Peyer's patch (tissue), 4 donors: ENCODE data around the gene VPS26C.

Source experiments
- POLR2A ChIP-seq, 2 donors: fragments of 450-650 bp; IDR thresholded peaks; one replicate each; pipeline ENCODE4 v1.5.1; 2017; ENCODE audit warnings: antibody characterized with exemption in 2 of 2, mild to moderate bottlenecking in 2 of 2, moderate library complexity in 2 of 2
- TF ChIP-seq, protein P1 (sequence below), 6 experiments: fragments of 450-650 bp in 4 of 6; fragments of 200-600 bp in 2 of 6; sonication (generic) in 1 of 6; IDR thresholded peaks; one replicate each; pipeline ENCODE4 v1.5.1; 2017 to 2019; ENCODE audit warnings: antibody characterized with exemption in 6 of 6, mild to moderate bottlenecking in 3 of 6, moderate library complexity in 1 of 6

DNA sequence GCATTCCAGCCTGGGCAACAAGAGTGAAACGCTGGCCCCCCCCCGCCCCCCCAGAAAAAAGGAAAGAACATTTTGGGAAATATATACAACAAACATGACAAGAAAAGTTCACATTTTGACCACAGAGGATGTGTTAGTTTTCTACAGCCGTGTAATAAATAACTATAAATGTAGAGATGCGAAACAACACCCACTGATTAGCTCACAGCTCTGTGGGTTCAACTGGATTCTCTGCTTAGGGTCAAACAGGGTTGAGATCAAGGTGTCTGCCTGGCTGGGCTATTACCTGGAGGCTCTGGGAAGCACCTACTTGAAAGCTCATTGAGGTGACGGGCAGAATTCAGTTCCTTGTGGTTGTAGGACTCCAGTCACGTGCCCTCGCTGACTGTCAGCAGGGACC is 11.1 kb upstream of the VPS26C start:
- TF ChIP-seq, protein P1, sequence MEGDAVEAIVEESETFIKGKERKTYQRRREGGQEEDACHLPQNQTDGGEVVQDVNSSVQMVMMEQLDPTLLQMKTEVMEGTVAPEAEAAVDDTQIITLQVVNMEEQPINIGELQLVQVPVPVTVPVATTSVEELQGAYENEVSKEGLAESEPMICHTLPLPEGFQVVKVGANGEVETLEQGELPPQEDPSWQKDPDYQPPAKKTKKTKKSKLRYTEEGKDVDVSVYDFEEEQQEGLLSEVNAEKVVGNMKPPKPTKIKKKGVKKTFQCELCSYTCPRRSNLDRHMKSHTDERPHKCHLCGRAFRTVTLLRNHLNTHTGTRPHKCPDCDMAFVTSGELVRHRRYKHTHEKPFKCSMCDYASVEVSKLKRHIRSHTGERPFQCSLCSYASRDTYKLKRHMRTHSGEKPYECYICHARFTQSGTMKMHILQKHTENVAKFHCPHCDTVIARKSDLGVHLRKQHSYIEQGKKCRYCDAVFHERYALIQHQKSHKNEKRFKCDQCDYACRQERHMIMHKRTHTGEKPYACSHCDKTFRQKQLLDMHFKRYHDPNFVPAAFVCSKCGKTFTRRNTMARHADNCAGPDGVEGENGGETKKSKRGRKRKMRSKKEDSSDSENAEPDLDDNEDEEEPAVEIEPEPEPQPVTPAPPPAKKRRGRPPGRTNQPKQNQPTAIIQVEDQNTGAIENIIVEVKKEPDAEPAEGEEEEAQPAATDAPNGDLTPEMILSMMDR (IDR thresholded peaks at IDR 0.05), result no peak
- no peak for TF ChIP-seq POLR2A (IDR thresholded peaks at IDR 0.05)
